ENCODE measurements around the gene TMEM37. TPM values are rescaled to one million over a fixed set of nuclear protein-coding genes. Genes with fewer than 3 reads are reported as not detected.

Gene TMEM37
- polyA plus RNA-seq, 3 donors: 49.4 to 71.8 (median 66.1) TPM

- no peak for DNase-seq
These were observed 1.6 kb upstream of the TMEM37 start for GRCh38 chr2:119430023-119430498.

GRCh38 chr2:119431976-119432850 lies 559 bp downstream of the TMEM37 start:
- DNase-seq: no peak

GRCh38 chr2:119432851-119433522 lies 1.3 kb downstream of the TMEM37 start:
- no peak for DNase-seq

DNA sequence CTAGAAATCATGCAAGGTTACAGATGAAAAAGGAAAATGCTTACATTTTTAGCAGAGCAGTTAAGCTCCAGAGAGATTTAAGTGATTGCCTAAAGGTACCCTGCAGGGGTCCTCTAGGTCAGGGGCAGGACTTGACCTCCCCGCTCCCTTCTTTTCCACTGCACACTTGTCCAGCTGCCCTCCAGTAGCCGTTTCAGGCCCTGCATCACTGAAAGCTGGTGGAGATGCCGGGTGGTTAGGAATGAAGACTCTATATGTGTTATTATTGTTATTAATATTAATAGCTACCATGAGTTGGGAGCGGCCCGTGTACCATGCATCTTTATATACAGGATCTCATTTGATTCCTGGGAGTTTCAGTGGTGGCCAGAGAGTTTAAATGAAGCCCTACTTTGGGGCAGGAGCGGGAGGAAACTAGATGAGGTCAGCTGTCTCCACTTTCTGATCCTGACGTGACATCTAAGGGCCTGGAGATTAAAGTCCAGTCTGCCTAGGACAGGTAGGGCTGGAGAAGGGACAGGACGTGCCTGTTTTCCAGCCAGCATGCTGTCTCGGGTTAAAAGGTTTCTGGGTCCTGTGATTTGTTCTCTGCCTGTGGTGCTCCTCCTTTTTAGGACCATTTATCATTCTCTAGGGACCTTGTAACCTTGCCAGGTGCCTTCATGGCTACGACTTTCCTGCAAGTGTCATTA lies 2.1 kb downstream of the TMEM37 start:
- DNase-seq: no peak

GRCh38 chr2:119434664-119435063 lies 3.0 kb downstream of the TMEM37 start:
- no peak for DNase-seq

- no peak for DNase-seq
These were observed 3.7 kb downstream of the TMEM37 start for GRCh38 chr2:119435081-119435952.

DNA sequence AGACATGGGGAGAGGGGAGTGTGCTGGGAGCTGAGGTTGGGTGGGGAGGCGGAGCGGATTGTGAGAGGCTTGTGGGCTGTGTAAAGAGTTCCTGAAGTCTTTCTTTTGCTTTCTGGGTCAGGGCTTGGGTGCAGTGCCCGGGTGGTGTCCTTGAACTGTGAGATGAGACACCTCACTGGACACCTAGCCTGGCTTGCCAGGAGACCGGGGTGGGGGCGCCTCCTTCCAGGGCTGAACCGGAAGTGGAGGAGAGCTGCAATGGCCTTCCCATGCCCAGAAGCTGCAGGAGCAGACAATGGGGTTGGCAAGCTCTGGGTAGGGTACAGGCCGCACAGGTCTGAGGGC lies 4.3 kb downstream of the TMEM37 start:
- no peak for DNase-seq

- DNase-seq: no peak
These were observed 5.5 kb downstream of the TMEM37 start for GRCh38 chr2:119436993-119437772.

- DNase-seq: no peak
These were observed 6.5 kb downstream of the TMEM37 start for GRCh38 chr2:119438128-119438656.

DNA sequence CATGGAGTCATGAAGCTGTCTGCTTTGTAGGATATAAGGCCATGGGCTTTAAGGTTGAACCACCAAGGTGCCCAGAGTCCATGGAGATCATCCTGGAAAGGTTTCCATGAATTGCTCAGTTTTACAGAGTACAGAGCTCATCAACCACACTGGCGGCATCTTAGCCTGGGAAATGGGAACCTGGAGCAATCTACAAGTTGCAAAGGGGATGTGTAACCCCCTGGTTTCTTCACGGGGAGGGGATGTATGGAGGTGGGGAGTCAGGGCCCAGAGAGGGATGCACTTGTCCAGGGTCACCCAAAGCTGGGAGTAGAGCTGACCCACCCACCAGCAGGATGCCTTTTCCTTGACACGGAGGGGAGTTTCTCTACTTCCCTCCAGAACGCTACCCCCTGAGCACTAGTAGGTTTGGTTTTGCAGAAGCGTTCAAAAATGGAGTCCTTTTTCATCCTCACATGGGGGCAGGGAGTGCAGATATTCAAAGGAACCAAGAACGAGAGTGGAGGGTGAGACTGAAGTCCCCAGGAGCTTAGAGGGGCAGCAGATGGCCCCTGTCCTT lies 7.2 kb downstream of the TMEM37 start:
- no peak for DNase-seq

- no peak for DNase-seq
These were observed 8.2 kb downstream of the TMEM37 start for GRCh38 chr2:119439574-119440500.

GRCh38 chr2:119440501-119440870 lies 8.8 kb downstream of the TMEM37 start:
- DNase-seq: no peak

GRCh38 chr2:119440873-119441272 lies 9.2 kb downstream of the TMEM37 start:
- no peak for DNase-seq

GRCh38 chr2:119441376-119442225 lies 9.9 kb downstream of the TMEM37 start:
- DNase-seq: no peak

DNA sequence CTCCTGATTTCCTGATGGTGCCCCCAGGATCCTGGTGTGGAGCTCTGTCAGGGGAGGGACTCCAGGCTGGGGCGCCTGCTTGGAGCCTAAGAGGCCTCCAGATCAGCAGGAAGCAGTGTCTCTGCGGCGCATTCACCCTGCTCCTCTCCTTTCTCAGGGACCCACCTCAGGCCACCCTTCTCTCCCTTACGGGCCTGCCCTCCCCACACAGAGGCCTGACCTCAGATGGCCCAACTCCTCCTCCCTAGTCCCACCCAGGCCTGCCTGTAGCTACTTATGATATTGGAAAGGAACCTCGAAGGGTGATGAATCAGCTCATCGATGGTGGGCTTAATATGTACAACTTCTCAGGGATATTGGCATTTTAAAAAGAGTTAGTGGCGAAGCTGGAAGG lies 10.6 kb downstream of the TMEM37 start:
- no peak for DNase-seq

DNA sequence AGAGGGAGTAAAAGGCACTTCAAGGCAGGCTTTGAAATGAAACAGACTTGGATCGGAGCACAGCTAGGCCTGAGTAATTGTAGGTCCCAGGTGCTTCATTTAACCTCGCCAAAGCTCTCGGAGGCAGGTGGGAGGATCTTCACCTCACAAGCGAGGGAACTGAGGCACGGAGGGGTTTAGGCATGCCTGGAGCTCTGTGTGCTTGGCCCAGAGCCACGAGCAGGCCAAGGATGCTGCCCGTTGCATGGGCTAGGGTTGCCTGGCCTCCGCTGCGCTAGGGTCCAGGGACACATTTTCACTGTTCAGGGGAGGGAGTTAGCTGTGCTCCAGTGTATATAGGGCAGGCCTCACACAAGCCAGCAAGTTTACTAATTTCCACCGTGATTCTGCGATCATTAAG lies 11.2 kb downstream of the TMEM37 start:
- DNase-seq: no peak

DNA sequence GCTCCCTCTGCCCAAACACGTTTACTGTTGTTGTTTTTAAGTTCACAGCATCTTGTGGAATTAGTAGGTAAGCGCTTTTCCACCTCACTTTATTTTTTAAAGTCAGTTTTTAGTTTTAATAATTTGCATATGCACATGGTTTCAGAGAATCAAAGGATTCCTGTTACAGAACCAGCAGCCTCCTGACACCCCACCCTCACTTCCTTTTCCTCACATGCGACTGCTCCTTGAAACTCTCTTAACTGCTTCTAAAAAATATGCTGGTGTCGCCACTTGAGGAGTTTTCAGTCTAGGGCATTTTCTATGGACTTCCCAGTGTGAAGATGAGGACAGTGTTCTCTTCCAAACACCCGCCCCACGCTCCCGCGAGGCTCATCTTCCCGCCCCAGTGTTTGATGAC lies 14.4 kb downstream of the TMEM37 start:
- no peak for DNase-seq

Data from renal pelvis (tissue), 4 donors.